GM10847 (cell line): ENCODE measurements around the gene TLR9.
A peak's percentile ranks its signal among the peaks of the same experiment; 100 is the strongest.

ENCODE experiments used
- POLR2A ChIP-seq: IDR thresholded peaks from 2 replicates; pipeline ENCODE4 v1.6.1; 2011; ENCODE audit not compliant: insufficient read length; ENCODE audit errors: extremely low read depth

TLR9 gene

DNA sequence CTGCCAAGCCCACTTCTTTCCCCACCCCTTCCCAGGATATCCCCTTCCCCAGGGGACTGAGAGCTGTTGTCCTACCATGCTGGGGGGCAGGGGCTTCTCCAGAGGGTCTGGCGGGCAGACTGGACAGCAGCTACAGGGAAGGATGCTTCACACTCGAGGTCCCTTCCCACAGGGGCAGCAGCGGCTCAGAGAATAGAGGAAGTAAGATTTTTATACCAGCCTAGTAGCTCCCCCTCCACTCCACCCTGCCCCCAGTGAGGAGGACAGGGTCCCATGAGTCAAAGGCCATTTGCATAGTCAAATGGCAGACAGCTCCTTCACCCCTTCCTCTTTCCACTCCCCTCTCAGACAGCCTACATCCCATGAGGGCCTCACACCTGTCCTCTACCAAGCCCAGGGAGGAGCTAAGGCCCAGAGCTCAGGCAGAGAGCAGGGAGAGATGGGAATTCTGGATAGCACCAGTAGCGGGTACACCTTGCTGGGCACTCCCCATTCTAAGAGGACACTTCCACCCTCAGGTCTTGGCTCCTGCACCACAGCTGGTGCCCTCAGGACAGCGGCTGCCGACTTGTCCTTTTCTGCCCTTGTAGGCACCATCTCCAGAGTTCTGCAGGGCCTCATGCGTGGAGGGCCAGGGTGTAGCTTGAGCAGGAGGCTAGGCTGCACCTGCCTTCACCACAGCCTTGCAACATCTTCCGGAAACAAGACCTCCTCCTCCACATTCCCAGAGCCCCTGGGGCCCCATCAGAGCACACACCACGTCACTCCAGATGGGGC, at the start of gene TLR9:
TSS of gene TLR9 (minus strand) at position 194 of the 777 bp plus-strand sequence. CDS start at position 78, 116 bp downstream.
- peak; percentile 51 for TF ChIP-seq POLR2A

- TF ChIP-seq POLR2A: no peak
These were observed 47.4 kb upstream of the TLR9 start for GRCh38 chr3:52272831-52273230.

- TF ChIP-seq POLR2A: no peak
These were observed 44.9 kb upstream of the TLR9 start for GRCh38 chr3:52270252-52270754.

GRCh38 chr3:52269776-52270175, 44.3 kb upstream of the TLR9 start:
- no peak for TF ChIP-seq POLR2A

DNA sequence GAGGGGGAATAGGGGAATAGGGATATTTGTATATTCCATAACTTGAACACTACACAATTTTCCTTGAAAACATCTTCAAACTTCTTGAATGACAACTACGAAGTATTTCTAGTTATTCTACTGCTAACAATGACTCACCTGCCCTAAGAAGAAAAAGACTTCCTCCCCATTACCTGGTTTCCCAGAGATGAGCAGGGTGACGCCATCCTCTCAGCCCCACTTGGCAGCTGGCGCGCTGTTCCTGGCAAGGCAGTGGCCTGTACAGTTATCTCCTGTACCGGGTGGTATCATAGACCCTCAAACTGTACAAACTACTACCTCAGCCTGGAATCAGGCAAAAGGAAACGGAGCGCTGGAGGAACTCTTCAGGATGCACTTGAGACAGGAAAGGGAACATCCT, 42.6 kb upstream of the TLR9 start:
- TF ChIP-seq POLR2A: no peak

- no peak for TF ChIP-seq POLR2A
These were observed 39.9 kb upstream of the TLR9 start for GRCh38 chr3:52265387-52265786.

DNA sequence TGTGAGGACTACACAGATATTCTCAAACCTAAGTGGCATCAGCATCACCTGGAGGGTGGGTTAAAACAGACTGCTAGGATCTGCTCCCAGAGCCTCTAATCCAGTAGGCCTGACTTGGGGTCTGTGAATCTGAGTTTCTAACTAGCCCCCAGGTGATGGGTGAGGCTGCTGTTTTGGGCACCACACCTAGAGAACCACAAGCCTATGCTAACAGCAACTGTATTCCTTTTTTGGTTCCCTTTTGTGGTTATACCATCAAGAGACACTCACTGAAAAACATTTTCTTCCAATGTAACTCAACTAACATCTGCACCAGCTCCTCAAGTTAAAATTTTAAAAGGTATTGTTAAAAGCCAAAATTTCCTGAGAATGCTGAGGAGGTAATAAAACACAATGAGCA, 37.0 kb upstream of the TLR9 start:
- no peak for TF ChIP-seq POLR2A

DNA sequence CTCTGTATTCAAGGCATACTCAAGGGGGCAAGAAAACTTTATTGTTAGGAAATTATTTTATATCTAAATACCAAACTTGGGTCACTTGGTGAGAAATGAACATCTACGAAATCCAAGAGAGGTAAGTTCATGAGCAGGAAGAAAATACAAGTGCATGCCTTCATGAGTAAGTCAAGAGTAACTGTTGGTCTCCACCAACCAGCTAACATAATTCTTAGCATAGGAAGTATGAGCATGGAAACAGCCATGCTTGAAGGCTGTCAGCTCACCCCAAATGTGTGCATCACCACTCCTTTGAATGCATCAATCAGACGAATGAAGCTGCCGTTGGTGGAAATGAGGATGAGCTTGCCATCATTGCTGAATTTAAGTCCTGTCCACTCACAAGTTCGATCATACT, 34.0 kb upstream of the TLR9 start:
- no peak for TF ChIP-seq POLR2A

- TF ChIP-seq POLR2A: no peak
These were observed 33.6 kb upstream of the TLR9 start for GRCh38 chr3:52259035-52259434.

DNA sequence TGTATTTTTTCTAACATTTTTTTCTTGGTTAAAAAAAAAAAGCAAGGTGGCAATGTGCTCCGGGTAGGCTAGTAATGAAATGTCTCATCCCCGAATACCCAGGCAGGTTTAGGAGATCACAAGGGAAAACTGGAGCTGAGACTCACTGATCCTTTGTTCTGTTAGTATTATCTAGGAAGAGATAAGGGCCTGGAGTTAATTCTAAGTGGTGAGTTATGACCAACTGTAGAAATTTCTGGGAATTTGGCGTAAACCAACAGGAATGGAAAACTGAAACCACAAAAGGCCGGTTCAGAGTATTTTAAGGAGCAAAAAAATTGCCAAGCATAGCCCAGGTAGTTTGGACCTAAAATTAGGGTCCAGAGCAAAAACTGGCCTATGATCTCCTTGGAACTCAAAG, 32.5 kb upstream of the TLR9 start:
- TF ChIP-seq POLR2A: no peak

GRCh38 chr3:52256622-52257021, 31.2 kb upstream of the TLR9 start:
- no peak for TF ChIP-seq POLR2A

DNA sequence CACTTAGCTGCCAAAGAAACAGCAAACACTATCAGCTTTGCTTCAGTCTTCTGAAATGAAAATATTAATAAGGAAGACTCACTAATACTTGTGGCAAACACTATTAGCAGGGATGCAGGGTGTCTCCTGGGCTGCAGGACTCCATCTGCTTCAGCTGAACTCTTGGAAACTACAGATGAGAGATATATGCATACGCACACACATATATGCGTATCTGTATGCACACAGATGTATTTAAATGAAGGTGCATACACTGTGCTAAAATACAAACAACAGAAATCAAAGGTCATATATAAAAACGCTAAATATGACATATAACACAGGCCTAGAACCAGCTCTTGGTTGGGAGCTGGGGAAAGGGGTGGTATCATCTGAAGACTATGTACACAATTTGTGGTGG, 30.7 kb upstream of the TLR9 start:
- TF ChIP-seq POLR2A: no peak

DNA sequence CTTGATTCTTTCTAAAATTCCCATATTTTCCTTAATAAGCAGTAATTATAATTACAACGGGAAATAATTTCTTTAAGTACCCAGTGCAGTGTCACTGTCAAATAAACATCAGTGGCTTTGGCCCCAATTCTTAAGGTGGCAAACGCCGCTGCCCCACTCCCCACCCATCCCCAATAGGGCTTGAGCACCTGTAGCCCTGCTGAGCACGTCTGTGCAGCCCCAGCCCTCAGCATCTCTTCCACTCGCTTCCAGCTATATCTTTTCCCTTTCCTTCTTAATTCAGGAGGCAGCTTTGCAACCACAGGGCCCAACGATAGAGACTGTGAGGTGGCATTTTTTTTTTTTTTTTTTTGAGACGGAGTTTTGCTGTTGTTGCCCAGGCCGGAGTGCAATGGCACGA, 29.2 kb upstream of the TLR9 start:
- TF ChIP-seq POLR2A: no peak

DNA sequence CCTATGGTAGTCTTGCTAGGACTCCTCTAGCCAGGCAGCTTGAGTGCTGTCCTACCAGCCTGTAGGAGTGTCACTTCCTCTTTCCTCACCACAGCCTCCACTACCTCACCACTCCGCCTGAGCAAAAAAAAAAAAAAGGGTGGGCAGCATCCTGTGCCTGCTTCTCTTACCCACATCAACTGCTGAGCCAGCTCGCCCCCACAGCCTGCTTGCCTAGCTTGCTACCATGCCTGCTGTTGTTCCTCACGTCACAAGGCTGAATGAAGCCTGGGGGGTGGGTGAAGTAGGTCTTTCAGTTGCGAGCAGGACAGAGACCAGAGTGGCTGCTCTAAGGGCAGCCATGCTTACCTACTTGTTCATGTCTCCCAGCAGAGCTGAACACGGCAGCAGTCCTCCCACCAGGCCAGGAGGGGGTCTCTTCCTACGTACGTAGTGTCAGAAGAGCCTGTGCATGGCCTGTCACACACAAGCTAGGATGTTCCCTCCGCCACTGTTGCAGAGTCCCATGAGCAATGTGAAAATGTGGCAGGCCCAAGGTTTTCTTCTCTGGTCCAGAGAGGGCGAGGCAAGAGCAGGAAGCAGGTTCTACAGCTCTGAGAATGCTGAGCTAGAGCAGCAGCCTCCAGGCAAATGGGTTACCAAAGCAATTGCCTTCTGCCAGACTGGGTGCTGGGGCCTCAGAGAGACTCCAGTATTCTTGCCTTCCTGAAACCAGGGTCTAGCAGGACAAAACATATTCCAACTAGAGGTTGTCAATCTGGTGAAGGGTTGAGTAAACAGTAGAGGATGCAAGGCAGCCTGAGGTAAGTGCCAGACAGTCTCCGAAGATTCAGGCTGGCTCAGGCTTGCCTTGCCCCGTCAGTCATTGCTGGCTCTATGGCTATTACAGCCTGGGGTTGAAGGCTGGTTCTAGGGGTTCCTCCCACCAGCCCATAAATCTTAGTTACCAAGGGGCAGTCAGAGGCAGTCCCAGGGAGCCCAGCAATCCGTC, 28.2 kb upstream of the TLR9 start:
- TF ChIP-seq POLR2A: no peak

GRCh38 chr3:52250122-52250521, 24.7 kb upstream of the TLR9 start:
- TF ChIP-seq POLR2A: no peak

DNA sequence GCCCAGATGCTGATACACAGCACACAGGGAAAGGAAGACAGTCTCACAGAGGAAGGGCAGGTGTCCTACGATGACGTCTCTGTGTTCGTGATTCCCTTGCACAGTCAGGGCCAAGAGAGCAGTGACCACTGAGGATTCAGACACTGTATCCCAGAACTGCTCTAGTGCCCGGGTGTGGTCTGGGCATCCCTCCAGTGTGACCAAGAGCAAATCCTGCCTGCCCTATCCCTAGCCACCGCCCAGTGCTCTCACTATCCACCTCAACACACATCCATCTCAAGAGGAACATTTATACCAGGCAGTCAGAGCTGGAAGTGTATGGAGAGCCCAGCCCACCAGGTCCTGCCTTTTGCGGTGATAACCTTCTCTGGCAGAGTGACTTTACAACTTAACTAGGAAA, 24.2 kb upstream of the TLR9 start:
- no peak for TF ChIP-seq POLR2A

- TF ChIP-seq POLR2A: no peak
These were observed 23.5 kb upstream of the TLR9 start for GRCh38 chr3:52248816-52249547.
